GM15510 (cell line): ENCODE measurements around the gene ITGA1.

Source experiments
- POLR2A ChIP-seq: IDR thresholded peaks from 3 replicates; pipeline ENCODE4 v1.6.1; 2011; ENCODE audit warnings: borderline replicate concordance; ENCODE audit not compliant: insufficient read length; ENCODE audit errors: extremely low read depth

The ITGA1 gene

GRCh38 chr5:52989025-52989780 lies 201.5 kb downstream of the ITGA1 start, which contains the start of gene ITGA2:
ITGA2 (plus strand) TSS chr5:52989352; CDS start chr5:52989469, 117 bp downstream.
- no peak for TF ChIP-seq POLR2A

GRCh38 chr5:52989781-52990527 lies 202.2 kb downstream of the ITGA1 start:
- TF ChIP-seq POLR2A: no peak

GRCh38 chr5:52990528-52990925 lies 202.8 kb downstream of the ITGA1 start:
- no peak for TF ChIP-seq POLR2A

- no peak for TF ChIP-seq POLR2A
Measured at GRCh38 chr5:52993367-52993766, 205.7 kb downstream of the ITGA1 start.

- TF ChIP-seq POLR2A: no peak
Measured at GRCh38 chr5:52994266-52994665, 206.6 kb downstream of the ITGA1 start.

GRCh38 chr5:52995095-52995494 lies 207.4 kb downstream of the ITGA1 start:
- no peak for TF ChIP-seq POLR2A

GRCh38 chr5:52995914-52996313 lies 208.2 kb downstream of the ITGA1 start:
- TF ChIP-seq POLR2A: no peak

- no peak for TF ChIP-seq POLR2A
Measured at GRCh38 chr5:52996979-52997378, 209.3 kb downstream of the ITGA1 start.

- TF ChIP-seq POLR2A: no peak
Measured at GRCh38 chr5:52997424-52997823, 209.7 kb downstream of the ITGA1 start.

- TF ChIP-seq POLR2A: no peak
Measured at GRCh38 chr5:52998552-52999313, 211.0 kb downstream of the ITGA1 start.

- no peak for TF ChIP-seq POLR2A
Measured at GRCh38 chr5:52999344-52999949, 211.7 kb downstream of the ITGA1 start.

GRCh38 chr5:53001541-53001940 lies 213.8 kb downstream of the ITGA1 start:
- no peak for TF ChIP-seq POLR2A

- TF ChIP-seq POLR2A: no peak
Measured at GRCh38 chr5:53002491-53002890, 214.8 kb downstream of the ITGA1 start.

- no peak for TF ChIP-seq POLR2A
Measured at GRCh38 chr5:53003144-53003543, 215.4 kb downstream of the ITGA1 start.
